DMS 273 treated with DMSO at 0.1 percent for 48 hours (cell line): ENCODE results near the gene TAP1.
"Not testable (repeated sequence)": the region's sequence is repeated elsewhere in the genome, so short reads cannot be mapped to it uniquely, and the experiment has no call there.

Experiments used
- DNase-seq: peaks from one replicate; lab custom pipeline; 2025; lab: John Stamatoyannopoulos, UW

Gene TAP1, protein sequence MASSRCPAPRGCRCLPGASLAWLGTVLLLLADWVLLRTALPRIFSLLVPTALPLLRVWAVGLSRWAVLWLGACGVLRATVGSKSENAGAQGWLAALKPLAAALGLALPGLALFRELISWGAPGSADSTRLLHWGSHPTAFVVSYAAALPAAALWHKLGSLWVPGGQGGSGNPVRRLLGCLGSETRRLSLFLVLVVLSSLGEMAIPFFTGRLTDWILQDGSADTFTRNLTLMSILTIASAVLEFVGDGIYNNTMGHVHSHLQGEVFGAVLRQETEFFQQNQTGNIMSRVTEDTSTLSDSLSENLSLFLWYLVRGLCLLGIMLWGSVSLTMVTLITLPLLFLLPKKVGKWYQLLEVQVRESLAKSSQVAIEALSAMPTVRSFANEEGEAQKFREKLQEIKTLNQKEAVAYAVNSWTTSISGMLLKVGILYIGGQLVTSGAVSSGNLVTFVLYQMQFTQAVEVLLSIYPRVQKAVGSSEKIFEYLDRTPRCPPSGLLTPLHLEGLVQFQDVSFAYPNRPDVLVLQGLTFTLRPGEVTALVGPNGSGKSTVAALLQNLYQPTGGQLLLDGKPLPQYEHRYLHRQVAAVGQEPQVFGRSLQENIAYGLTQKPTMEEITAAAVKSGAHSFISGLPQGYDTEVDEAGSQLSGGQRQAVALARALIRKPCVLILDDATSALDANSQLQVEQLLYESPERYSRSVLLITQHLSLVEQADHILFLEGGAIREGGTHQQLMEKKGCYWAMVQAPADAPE

DNA sequence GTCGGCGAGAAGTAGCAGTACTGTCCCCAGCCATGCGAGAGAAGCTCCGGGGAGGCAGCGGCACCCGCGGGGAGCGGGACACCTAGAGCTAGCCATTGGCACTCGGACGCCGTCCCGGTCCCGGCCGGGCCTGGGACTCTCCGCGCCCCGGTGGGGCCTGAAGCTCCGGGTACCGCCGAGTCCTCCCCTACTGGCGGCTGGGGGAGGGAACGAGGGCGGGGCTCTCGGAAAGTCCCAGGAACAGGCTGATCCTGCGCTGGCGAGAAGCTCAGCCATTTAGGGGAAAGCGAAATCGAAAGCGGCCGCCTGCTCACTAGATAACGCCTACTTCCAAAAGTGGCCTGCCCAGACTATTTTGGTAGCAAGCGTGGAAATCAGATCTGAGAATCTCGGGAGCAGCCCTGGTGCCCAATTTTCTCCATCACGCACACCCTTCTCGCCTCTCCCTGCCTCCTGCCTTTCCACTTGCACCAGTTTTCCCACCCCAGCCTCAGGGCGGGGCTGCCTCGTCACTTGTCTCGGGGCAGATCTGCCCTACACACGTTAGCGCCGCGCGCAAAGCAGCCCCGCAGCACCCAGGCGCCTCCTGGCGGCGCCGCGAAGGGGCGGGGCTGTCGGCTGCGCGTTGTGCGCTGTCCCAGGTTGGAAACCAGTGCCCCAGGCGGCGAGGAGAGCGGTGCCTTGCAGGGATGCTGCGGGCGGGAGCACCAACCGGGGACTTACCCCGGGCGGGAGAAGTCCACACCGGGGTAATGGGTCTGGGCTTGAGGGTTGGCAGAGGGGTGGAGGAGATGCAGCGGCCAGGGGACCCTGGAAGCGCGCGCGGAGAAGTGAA lies at the start of gene TAP1, which contains the start of gene PSMB9:
TSS of gene TAP1 (minus strand) at position 164 of the 835 bp plus-strand sequence. CDS start at position 96, 68 bp downstream.
TSS of gene PSMB9 (plus strand) at position 652 of the 835 bp plus-strand sequence. CDS start at position 690, 38 bp downstream.
- peak; percentile 89 for DNase-seq

DNA sequence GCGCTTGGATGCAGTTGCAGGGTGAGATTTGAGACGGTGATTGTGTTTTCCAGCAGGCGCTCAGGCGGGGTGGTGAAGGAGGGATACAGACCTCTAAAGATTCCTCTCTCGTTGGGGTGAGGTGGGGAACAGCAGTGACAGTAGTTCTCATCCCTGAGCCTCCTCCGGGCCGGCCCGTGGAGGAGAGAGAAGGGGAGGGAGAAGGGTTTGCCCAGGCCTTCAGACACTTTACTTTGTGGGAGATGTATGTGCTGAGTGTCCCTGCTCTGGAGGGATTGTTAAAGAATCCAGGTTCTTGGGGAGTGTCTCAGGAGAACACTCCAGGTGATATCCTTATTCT lies 41.5 kb upstream of the TAP1 start:
- no peak for DNase-seq

DNA sequence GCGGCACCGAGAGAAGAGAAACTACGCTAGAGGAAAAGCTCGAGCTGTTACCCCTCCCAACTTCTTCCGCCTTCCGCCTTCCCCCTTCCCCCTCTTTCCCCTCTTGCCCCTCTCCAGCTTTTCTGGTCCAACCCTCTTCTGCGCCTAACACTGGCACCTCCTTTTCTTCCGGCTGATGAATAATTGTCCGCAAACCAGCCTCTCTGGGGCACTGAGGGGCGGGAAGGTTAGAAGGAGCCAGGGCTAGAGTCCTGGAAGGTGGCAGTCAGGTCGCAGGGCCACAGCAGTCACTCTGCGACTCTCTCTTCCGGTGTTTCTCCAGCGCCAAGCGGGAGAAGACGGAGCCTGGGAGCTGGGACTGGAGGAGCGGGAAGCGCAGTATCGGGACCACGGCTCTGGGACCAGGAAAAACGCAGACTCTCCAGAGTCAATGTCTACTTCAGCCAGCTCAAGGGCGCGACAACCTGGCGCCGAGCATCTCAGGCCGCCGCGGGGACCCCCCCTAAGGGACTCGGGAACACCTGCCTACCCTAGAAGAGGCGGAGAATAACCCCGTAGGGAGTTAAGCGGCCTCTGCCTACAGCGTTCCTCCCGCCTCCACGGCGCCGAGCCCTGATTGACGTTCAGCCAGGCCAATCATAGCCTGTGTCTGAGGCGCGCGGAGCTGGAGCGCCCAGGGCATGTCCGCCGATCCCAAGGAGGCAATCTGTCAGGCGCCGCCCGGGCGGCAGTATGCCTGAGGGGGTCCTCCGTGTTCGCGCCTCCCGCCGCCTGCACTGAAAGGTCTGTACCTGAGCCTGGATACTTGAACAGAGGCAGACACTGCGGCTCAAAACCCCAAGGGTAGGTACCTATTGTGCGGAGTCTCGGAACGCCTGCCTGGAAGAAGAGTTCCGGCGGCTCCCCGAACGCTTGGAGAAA lies 40.8 kb upstream of the TAP1 start:
- peak; percentile 77 for DNase-seq

DNA sequence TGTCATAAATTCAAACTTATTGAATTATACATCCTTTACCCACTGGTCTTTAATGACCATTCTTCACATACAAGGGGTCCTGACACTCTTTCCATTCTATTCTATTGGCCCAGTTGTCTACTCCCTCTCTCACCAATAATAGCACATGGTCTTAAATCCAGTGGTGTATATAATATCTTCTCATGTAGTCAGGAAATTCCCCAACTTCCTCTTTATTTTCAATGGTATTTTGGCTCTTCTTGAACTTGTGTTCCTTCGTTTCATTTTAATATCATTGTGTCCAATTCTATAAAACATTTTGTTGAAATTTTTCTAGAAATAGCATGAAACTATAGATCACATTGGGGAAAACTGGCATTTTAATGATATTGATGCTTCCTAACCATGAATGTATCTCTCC lies 37.3 kb upstream of the TAP1 start:
- DNase-seq = no peak

DNA sequence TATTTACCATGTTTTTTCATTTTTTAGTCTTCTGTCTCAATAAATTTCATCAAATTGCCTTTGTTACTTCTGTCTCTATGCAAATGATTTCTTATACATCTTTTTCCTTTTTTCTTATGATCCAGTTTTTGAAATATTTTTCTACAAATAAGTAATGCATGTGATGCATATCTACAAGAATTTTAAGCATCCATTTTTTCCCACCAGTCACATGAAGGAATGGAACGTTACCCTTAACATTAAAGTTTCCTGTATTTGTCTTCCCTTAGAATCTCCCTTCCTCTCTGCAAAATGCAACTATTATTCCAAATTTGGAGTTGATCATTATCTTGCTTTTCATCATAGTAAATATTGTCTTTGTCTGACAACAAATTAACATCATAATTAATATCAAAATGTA lies 36.0 kb upstream of the TAP1 start:
- DNase-seq = no peak

DNA sequence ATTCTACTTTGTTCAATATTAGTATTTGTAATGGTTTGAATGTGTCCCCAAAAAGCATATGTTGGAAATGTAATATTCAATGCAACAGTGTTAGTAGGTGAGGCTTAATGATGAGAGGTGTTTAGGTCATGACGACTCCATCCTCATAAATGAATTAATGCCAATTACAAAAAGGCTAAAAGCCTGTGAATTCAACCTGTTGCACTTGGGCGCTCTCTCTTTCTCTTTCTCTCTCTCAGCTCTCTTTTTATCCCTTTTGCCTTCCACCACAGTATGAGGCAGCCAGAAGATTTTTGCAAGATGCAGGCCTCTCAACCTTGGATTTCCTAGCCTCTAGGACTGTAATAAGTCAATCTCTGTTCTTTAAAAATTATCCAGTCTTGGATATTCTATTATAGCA lies 35.1 kb upstream of the TAP1 start:
- DNase-seq = no peak

DNA sequence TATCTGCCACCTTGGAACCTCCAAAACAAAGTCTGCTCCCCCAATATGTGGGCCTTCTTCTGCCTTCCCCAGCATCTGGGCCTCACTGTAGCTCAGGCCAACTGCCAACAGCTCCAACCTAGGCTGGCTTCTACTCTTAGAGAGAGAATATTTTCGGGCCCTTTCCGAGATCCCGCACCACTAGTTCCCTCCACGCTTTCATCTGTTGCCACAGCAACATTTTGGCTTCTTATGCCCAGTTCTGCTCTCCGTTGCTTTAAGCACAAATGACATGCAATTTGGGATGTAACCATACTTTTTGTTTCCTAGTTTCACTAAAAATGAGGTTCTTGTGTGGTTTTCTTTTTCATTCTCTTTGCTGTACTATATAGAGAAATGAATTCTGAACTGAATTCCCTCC lies 34.1 kb upstream of the TAP1 start:
- DNase-seq = no peak

DNA sequence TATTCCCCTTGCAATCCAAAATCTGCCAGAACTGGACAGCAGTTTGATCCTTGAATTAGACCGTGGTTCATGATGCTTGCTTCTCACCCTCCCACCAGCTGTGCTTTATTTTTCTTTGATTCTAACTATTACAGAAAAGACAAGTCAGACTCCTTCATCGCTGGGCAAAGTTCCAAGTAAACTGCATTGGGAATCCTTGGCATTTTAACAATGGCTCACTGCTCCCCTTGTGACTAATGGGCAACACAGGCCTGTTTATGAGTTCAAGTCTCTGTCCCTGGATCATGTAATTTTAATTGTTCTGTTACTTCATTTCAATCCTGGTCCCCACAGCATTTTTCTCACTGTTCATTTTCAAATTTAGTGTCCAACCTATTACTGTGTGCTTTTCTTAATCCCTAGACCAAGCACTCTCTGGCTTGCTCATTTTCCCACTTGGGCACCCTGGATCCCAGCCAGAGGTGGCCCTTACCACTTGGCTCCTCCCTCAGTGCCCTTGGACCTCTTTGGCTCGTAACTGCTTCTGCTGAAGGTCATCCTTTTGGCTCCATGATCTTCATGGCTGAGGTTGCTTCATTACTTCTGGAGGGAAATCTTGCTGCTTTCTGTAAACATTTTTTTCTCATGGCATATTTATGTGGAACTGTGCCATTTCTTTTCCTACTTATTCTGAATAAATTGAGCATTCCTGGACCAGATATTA lies 33.3 kb upstream of the TAP1 start:
- DNase-seq = no peak

DNA sequence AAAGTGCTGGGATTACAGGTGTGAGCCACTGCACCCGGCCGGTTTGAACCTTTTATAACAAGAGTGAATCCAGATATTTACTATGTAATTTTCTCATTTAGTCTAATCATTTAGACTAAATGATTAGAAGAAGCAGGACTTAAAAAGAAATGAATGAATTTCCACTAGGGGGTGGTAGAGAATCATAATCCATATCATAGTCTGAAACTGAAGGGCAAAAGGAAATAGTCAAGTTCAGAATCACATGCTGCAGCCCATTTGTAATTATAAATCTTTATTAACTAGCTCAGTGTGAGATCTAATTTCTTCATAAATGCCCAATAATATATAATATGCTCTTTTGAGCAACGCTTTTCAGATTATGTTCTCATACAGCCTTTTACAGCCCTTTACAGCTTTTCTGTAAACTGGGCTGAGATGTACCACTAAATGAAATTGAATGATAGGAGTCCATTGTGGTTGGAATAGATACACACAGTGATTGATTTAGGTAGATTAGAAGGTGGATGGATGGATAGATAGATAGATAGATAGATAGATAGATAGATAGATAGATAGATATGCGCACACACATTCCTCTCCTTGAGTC lies 32.3 kb upstream of the TAP1 start:
- DNase-seq = peak; percentile 45

DNA sequence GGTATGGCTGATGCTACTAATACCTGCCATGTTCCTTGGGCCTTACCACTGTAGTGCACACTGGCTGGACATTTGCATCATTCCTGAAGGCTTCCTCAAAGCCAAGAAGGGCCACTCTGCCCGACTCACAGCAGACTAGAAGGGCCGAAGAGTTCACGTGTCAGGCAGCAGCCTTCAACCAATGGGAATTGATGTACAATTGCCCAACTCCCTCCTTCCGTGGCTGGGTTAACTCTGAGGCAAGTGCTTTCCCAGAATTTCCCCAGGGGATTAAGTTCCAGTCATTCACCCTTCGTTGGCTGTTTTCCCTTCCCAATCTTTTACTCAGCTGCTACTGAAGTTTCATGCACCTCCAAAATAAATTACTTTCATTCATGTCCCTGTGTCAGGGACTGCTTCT lies 30.3 kb upstream of the TAP1 start:
- DNase-seq = no peak

DNA sequence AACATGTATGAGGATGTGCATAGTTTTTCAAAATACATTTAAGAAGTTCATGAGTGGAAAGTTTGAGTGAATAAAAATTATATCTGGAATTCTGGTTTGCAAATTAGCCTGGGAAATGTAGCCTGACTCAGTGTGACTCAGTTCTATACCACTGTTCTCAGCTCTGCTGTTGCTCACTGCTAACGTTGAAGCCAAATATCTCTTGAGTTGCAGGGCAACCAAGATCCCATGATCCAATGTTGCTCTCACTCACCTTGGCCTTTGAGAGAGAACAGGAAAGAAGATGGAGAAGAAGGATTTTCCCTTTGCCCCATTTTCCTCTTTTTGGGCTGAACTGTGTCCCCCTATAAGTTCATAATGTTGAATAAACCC lies 29.4 kb upstream of the TAP1 start:
- no peak for DNase-seq

DNA sequence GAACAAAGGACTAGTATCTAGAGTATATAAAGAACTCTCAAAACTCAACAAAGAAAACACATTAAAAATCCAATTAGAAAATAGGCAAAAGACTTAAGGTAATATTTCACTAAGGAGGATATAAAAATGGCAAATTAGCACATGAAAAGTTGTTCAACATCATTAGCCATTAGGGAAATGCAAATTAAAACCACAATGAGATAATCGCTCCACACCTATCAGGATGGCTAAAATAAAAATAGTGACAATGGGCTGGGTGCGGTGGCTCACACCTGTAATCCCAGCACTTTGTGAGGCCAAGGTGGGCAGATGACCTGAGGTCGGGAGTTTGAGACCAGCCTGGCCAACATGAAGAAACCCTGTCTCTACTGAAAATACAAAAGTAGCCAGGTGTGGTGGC lies 27.5 kb upstream of the TAP1 start:
- not testable (repeated sequence) for DNase-seq

DNA sequence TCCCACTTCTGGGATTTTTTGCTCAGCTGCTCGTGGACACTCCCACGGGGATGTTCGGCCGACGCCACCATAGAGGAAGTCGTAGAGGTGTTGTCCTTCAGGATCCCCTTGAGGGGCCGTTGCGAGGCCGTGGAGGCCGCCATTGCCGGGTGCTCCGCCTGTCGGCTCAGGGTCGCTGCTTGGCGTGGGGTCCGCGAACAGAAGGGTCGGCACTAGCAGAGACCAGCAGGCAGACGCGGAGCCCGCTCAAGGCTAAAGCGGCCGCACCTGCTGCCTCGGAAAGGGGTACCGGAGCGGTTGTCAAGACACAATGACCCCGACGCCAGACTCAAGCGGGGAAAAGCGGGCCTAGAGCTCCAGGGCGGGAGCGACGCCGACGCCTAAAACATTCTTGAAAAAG lies 26.2 kb upstream of the TAP1 start:
- no peak for DNase-seq

DNA sequence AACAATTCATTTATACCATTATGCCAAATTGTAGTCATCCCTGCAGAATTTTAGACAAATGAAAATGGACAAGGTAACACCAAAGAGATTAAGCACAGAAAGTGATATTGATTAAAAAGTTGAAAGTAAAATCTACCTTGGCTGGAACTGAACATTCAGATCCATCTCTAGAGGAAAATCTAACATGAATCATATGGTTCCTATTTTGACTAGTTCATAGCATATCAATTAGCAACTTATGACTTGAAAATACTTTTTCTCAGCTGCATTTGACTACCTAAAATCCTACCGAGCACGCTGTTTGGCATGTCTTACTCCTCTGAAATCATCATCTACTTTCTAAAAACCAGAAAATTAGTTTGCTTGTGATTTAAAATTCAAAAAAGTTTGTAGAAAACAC lies 23.1 kb upstream of the TAP1 start:
- DNase-seq = no peak

DNA sequence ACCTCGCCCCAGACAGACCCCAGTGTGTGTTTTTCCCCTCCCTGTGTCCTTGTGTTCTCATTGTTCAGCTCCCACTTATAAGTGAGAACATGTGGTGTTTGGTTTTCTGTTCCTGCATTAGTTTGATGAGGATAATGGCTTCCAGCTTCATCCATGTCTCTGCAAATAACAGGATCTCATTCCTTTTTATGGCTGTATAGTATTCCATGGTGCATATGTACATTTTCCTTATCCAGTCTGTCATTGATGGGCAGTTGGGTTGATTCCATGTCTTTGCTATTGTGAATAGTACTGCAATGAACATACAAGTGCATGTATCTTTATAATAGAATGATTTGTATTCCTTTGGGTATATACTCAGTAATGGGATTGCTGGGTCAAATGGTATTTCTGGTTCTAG lies 20.4 kb upstream of the TAP1 start:
- DNase-seq = not testable (repeated sequence)

DNA sequence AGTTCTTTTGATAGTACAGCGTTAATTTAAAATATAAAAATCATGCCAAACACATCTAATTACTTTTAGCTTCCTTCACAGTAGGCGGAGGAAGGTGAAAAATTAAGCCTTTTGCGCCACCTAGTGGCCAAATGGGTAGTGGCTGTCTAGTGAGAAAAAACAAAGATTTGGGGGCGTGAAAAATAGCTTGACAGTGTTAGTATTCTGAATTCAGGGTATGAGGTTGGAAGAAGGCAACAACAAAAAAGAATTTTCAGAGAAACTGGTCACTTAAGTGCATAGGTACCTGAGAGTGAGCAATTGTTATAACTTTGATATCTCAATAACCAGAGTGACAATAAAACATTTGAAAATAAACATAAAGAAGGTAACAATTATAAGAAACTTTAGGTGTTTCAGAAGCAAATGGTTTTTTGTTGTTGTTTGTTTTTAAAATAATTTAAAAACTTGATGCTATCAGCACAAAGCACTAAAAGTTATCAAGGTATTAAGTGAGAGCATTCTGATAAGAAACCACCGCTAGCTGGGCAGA lies 14.8 kb upstream of the TAP1 start:
- peak; percentile 46 for DNase-seq

DNA sequence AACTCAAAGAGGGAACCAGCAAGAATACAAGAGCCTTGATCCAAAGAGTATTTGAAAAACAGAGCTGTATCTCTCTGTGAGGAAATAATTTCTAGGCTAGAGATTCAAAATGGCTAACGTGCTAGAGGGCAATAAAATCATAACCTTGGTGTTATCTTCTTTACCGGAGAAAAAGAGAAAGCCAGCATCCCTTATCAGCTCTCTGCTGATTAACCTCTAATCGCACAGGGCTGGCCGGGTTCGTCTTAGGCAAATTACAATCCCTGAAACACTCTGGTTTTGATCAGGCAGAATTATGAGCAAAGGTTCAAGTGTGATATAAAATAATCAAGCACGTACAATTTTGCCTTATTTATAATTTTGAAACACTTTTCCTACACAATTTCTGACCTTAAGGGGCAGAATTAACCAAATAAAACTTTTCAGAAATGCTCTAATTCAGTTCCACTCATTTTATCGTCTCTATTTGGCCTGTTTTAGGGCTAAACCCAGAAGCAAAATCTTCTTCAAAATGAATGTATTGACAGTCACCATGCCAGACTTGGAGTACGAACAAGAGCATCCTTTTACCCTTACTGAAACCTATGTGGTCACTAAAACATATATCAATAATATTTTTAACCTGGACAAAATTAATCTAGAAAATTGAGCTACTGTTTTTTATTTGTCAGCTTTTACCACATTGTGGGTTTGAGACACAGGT lies 14.2 kb upstream of the TAP1 start:
- DNase-seq = no peak

DNA sequence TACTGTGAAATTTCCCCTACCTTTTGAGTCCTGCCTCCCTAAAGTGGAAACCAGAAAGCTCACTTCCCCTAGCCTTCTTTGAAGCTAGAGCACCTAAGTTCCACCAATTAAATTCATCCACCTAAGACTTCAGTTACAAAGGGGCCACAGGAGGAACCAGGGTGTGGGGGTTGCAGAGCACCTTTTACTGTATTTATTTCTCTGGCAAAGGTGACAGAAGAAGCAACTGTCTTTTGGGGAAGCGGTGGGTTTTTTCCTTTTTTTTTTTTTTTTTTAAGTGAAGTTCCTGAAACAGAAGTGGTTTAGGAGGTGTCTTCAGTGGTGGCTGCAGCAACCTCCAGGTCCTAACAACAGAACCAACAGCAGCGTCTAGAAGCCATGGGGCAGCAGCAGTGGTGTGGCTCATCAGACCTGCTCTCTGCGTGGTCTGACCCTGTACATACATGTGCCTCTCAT lies 13.5 kb upstream of the TAP1 start:
- DNase-seq = no peak

DNA sequence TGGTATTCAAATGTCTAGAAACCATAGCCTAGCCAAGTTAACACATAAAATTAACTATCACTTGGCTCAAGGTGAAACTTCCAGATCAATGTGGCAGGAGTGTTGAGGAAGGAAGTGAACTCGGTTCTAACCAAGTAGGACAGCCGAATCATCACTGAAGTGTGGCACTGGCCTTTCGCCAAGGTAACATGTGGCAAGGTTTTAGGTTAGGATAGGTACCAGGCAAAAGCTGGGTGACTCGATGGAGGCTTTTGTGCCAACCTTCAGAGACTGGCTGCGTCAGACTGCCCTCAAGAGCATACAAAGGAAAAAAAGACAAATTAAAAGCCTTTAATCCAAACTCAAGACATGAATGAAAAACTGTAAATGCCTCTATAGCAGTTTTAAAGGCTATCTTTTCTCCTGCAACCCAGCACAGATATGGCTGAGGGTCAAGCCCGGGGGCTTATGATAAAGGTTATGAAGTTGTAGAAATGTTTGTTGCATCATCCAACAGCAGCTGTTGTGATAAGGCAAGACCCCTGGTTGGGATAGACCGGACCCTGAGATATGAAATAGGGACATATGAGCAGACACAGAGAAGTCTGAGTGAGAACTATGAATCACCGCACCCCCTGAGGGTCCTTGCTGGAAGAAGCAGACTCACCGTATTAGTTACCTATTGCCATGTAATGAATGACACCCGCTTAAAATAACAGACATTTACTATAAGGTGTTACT lies 12.4 kb upstream of the TAP1 start:
- DNase-seq = no peak
